ENCODE measurements around the gene SLC6A20.

The SLC6A20 gene

DNA sequence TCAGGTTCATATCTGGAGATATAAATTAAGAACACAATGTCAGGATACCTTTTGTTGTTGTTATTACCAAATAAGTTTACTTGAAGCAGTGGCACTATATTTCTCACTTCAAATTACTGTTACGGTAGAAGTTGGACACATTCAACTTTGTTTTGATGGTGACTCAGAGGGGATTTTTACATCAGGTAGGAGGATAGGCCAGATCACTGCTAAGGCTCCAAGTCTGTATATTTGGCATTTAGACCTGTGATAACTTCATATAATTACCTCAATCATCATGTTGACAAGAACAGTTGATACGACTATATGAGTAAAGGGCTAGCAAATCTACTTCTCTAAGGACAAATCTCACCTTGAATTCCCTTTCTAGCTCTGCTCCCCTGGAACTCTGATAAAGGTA lies 30.0 kb upstream of the SLC6A20 start:
- Histone ChIP-seq H3F3A (ENCODE audit: insufficient read depth, low read length) (no peaks in the 10 kb centered on the region), H2AFZ (ENCODE audit: low read length) (no peak overlapping the region), H3K4me1 (ENCODE audit: insufficient read depth, low read length, severe bottlenecking) (no peaks in the 10 kb centered on the region), H3K36me3 (ENCODE audit: insufficient read depth, low read length) (peaks cover 7% of the 10 kb centered on the region; the same call in 1 of the 2 replicates), H3K27me3 (ENCODE audit: insufficient read depth, low read length) (no peaks in the 10 kb centered on the region), H3K9me2 (ENCODE audit: low read depth, low read length) (no peaks in the 10 kb centered on the region), H3K9me3 (ENCODE audit: low read length) (no peaks in the 10 kb centered on the region), H3K9ac (ENCODE audit: low read length) (no peak overlapping the region), H3K4me3 (ENCODE audit: low read depth, low read length, poor library complexity, severe bottlenecking) (no peak overlapping the region), H4K20me1 (ENCODE audit: insufficient read depth, low read length) (no peaks in the 10 kb centered on the region), H3K27ac (ENCODE audit: low read depth, low read length, poor library complexity, severe bottlenecking) (no peak overlapping the region), H3K79me2 (ENCODE audit: insufficient read depth, low read length) (no peaks in the 10 kb centered on the region), H3K4me2 (ENCODE audit: low read length) (no peak overlapping the region)
- TF ChIP-seq, protein P1, sequence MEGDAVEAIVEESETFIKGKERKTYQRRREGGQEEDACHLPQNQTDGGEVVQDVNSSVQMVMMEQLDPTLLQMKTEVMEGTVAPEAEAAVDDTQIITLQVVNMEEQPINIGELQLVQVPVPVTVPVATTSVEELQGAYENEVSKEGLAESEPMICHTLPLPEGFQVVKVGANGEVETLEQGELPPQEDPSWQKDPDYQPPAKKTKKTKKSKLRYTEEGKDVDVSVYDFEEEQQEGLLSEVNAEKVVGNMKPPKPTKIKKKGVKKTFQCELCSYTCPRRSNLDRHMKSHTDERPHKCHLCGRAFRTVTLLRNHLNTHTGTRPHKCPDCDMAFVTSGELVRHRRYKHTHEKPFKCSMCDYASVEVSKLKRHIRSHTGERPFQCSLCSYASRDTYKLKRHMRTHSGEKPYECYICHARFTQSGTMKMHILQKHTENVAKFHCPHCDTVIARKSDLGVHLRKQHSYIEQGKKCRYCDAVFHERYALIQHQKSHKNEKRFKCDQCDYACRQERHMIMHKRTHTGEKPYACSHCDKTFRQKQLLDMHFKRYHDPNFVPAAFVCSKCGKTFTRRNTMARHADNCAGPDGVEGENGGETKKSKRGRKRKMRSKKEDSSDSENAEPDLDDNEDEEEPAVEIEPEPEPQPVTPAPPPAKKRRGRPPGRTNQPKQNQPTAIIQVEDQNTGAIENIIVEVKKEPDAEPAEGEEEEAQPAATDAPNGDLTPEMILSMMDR (IDR thresholded peaks at IDR 0.05; ENCODE audit: low read length), result no peak
- no peak for TF ChIP-seq EZH2 (IDR thresholded peaks at IDR 0.05; ENCODE audit: borderline replicate concordance, low read length)

DNA sequence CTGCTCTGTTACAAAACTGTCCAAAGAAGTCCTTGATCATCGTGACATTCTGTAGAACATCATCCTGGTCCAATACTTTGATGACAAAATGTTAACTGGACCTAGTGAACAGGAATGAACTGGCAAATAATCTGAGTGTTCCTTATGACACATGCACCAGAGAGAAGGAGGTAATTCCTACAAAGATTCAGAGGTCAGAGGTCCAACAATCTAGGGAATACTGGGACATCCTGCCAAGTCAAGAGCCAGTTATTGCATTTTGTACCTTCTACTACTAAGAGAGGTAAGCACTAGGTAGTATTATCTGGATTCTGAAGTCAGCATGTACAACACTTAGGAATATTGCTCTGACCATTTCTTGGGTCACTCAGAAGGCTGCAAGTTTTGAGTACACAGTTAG lies 24.8 kb upstream of the SLC6A20 start:
- Histone ChIP-seq H4K20me1 (ENCODE audit: insufficient read depth, low read length) (no peaks in the 10 kb centered on the region), H3K9ac (ENCODE audit: low read length) (no peak overlapping the region), H3K9me3 (ENCODE audit: low read length) (no peaks in the 10 kb centered on the region), H3K9me2 (ENCODE audit: low read depth, low read length) (no peaks in the 10 kb centered on the region), H3K4me3 (ENCODE audit: low read depth, low read length, poor library complexity, severe bottlenecking) (no peak overlapping the region), H3F3A (ENCODE audit: insufficient read depth, low read length) (no peaks in the 10 kb centered on the region), H3K27ac (ENCODE audit: low read depth, low read length, poor library complexity, severe bottlenecking) (no peak overlapping the region), H2AFZ (ENCODE audit: low read length) (no peak overlapping the region), H3K79me2 (ENCODE audit: insufficient read depth, low read length) (no peaks in the 10 kb centered on the region), H3K36me3 (ENCODE audit: insufficient read depth, low read length) (no peaks in the 10 kb centered on the region), H3K27me3 (ENCODE audit: insufficient read depth, low read length) (no peaks in the 10 kb centered on the region), H3K4me1 (ENCODE audit: insufficient read depth, low read length, severe bottlenecking) (no peaks in the 10 kb centered on the region), H3K4me2 (ENCODE audit: low read length) (no peak overlapping the region)
- no peak for TF ChIP-seq EZH2 (IDR thresholded peaks at IDR 0.05; ENCODE audit: borderline replicate concordance, low read length)
- TF ChIP-seq, protein P1 (IDR thresholded peaks at IDR 0.05; ENCODE audit: low read length), result no peak

DNA sequence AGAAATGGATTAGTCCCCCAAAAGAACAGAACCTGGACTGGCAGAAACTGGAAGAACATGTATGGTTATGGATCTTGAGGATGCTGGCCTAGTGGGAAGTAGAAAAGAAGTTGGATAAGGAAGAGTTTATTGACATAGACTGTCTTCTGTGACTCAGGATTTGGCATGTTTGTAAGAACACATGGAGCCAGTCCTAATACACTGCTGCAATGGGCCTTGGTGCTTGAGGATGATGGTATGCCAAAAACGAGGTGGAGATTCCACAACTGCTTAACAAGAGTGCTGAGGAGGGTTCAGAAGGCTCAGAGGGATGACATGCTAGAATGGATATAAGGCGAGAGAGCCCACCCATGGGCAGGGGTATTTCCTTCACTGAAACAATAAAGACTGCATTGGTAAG lies 23.2 kb upstream of the SLC6A20 start:
- H3K4me2 ChIP-seq (ENCODE audit: low read length), result no peak overlapping the region
- no peaks in the 10 kb centered on the region for H3K27me3 ChIP-seq (ENCODE audit: insufficient read depth, low read length)
- TF ChIP-seq, protein P1 (IDR thresholded peaks at IDR 0.05; ENCODE audit: low read length), result no peak
- TF ChIP-seq EZH2 (IDR thresholded peaks at IDR 0.05; ENCODE audit: borderline replicate concordance, low read length), result no peak

More for the DNA sequence above, 23.2 kb upstream of the SLC6A20 start:
- no peaks in the 10 kb centered on the region for H3F3A ChIP-seq (ENCODE audit: insufficient read depth, low read length)
- no peaks in the 10 kb centered on the region for H3K79me2 ChIP-seq (ENCODE audit: insufficient read depth, low read length)
- H4K20me1 ChIP-seq (ENCODE audit: insufficient read depth, low read length), result no peaks in the 10 kb centered on the region
- no peaks in the 10 kb centered on the region for H3K36me3 ChIP-seq (ENCODE audit: insufficient read depth, low read length)
- no peak overlapping the region for H2AFZ ChIP-seq (ENCODE audit: low read length)
- H3K9me3 ChIP-seq (ENCODE audit: low read length), result no peaks in the 10 kb centered on the region
- H3K9ac ChIP-seq (ENCODE audit: low read length), result no peak overlapping the region
- no peak overlapping the region for H3K4me3 ChIP-seq (ENCODE audit: low read depth, low read length, poor library complexity, severe bottlenecking)
- H3K9me2 ChIP-seq (ENCODE audit: low read depth, low read length), result no peaks in the 10 kb centered on the region
- H3K4me1 ChIP-seq (ENCODE audit: insufficient read depth, low read length, severe bottlenecking), result no peaks in the 10 kb centered on the region
- no peak overlapping the region for H3K27ac ChIP-seq (ENCODE audit: low read depth, low read length, poor library complexity, severe bottlenecking)
